ENCODE measurements around the gene SORCS2. TPM values are rescaled to one million over a fixed set of nuclear protein-coding genes. Genes with fewer than 3 reads are reported as not detected.

SORCS2 gene
- total RNA-seq, 2 donors from 2014 or later = 1.0 to 4.4 TPM

DNA sequence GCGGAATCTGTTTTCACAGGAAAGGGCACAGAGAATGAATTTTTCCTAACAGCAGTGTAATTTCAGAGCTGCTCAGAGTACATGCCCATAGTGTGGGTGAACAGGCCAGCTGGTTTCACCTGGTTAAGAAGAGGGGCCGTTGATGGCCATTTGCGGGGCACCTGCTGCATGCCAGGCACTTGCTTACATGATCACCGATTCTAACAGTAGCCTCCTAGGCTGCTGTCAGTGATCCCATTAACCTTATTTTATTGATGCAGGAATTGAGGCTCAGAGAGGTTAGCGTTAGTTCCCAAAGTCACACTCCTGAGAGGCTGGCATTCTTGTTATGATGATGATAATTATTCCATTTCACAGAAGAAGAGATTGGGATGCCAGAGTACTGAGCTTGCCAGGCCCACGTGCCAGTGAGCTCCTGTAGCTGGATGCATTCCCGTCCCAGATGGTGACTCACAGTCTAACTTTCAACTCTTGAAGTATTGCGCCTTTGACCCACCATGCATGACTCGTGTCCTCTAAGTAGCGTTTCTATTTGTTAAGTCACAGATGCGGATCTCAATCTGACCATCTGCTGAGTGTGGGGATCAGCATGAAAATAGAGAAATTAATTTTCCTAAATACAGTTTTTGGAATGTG, 165.9 kb downstream of the SORCS2 start:
- 57% methylated on average over 11 of the region's 11 CpGs for WGBS
- H3K27me3 ChIP-seq (replicated peaks; ENCODE audit: insufficient read depth) = no peaks in the 10 kb centered on the region
- no peaks in the 10 kb centered on the region for H3K9me3 ChIP-seq
- intact Hi-C loops (cut with DNase I) = no loop called here
- no peaks in the 10 kb centered on the region for H3K4me1 ChIP-seq (replicated peaks)
- no peak for DNase-seq (ENCODE audit: low spot score)
- no peaks in the 10 kb centered on the region for H3K36me3 ChIP-seq
- TF ChIP-seq, protein P1, sequence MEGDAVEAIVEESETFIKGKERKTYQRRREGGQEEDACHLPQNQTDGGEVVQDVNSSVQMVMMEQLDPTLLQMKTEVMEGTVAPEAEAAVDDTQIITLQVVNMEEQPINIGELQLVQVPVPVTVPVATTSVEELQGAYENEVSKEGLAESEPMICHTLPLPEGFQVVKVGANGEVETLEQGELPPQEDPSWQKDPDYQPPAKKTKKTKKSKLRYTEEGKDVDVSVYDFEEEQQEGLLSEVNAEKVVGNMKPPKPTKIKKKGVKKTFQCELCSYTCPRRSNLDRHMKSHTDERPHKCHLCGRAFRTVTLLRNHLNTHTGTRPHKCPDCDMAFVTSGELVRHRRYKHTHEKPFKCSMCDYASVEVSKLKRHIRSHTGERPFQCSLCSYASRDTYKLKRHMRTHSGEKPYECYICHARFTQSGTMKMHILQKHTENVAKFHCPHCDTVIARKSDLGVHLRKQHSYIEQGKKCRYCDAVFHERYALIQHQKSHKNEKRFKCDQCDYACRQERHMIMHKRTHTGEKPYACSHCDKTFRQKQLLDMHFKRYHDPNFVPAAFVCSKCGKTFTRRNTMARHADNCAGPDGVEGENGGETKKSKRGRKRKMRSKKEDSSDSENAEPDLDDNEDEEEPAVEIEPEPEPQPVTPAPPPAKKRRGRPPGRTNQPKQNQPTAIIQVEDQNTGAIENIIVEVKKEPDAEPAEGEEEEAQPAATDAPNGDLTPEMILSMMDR (IDR thresholded peaks at IDR 0.05) = no peak
- TF ChIP-seq POLR2A (IDR thresholded peaks at IDR 0.05) (no peak), POLR2AphosphoS5 (IDR thresholded peaks at IDR 0.05) (no peak)
- no peak overlapping the region for H3K4me3 ChIP-seq
- H3K27ac ChIP-seq = no peak overlapping the region

DNA sequence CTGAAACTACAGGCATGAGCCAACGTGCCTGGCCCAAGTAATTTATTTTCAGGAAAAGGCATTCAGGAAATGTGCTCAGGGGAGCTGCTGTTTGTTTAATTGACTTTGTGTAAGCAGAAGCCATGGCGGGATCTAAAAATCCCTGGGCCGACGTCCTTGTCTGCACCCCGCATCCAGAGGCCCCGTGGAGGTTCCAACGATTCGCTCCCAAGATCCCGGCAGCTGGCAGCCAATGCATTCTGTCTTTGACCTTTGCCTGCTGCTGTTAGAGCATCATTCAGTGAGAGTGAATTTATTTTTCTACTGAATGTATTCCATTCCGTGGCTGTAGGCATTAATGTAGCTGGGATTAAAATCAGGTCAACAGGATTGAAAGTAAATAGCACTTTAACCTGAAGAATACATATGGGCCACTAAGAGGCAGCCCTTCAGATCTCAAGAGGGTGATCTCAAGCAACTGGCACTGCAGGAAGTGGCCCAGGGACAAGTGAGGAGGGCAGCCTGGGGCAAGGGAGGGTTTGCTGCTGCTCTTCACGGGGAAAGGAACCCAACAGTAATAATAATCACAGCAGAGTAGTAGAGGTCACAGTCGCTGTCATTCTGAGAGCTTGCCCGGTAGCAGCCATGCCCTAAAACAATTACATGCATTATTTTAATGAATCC, 167.2 kb downstream of the SORCS2 start:
- no peak for DNase-seq (ENCODE audit: low spot score)
- 71% methylated on average over 12 of the region's 13 CpGs for WGBS
- Histone ChIP-seq H3K4me1 (replicated peaks) (no peaks in the 10 kb centered on the region), H3K4me3 (no peak overlapping the region), H3K27ac (no peak overlapping the region), H3K36me3 (no peaks in the 10 kb centered on the region), H3K27me3 (replicated peaks; ENCODE audit: insufficient read depth) (no peaks in the 10 kb centered on the region), H3K9me3 (no peaks in the 10 kb centered on the region)
- TF ChIP-seq, protein P1 (IDR thresholded peaks at IDR 0.05) = no peak
- no peak for TF ChIP-seq POLR2A (IDR thresholded peaks at IDR 0.05)
- no peak for TF ChIP-seq POLR2AphosphoS5 (IDR thresholded peaks at IDR 0.05)
- intact Hi-C loops (cut with DNase I) = no loop called here

DNA sequence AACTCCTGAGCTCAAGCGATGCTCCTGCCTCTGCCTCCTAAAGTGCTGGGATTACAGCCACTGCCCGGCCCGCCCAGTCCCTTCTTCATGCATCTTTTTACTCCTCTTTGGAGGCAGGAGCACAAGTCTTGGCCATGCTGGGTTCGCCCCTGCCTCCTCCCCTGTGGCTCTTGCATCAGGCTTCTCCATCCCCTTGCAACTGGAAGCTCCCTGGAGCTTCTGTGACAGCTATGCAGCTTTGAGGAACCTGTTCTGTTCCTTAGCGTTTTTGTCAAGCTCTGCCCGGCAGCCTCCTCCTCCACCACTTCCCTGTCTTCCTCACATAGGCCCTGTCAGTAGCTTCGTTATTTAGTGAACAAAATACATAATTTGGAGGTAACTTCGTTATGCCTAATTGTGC, 168.5 kb downstream of the SORCS2 start:
- TF ChIP-seq, protein P1 (IDR thresholded peaks at IDR 0.05) = no peak
- TF ChIP-seq POLR2A (IDR thresholded peaks at IDR 0.05) = no peak
- TF ChIP-seq POLR2AphosphoS5 (IDR thresholded peaks at IDR 0.05) = no peak
- no peak overlapping the region for H3K27ac ChIP-seq
- intact Hi-C loops (cut with DNase I) = no loop called here
- WGBS = 71% methylated on average over 8 of the region's 8 CpGs
- H3K4me3 ChIP-seq = no peak overlapping the region
- no peaks in the 10 kb centered on the region for H3K27me3 ChIP-seq (replicated peaks; ENCODE audit: insufficient read depth)
- H3K9me3 ChIP-seq = no peaks in the 10 kb centered on the region
- no peaks in the 10 kb centered on the region for H3K36me3 ChIP-seq
- no peak for DNase-seq (ENCODE audit: low spot score)
- H3K4me1 ChIP-seq (replicated peaks) = no peaks in the 10 kb centered on the region

DNA sequence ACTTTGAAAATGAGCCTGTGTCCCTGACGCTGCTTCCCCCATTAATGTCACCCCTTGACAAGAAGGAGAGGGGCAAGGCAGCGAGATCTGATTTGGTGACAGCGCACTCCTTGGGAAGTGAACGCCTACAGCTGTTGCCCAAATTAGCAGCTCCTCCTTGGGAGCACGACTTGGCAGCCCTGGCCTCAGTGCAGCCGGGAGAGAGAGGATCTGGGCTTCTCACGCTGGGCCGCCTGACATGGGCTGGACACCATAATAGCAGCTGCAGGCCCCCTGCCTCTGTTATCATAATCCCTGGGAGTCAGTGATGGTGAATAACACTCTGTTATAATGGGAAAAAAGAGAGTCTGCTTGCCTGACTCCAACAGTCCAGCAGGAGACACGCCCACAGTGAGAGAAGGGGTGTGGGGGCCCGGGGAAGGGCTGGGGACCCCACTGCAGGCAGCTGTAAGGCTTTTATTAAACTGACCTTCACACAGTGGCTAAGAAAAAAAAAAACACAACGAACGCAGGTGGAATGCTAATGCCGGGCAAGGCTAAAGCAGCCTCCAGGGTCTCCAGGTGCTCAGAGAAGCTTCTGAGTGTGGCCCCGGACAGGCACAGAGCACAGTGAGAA, 169.1 kb downstream of the SORCS2 start:
- H3K27me3 ChIP-seq (replicated peaks; ENCODE audit: insufficient read depth) = no peaks in the 10 kb centered on the region
- H3K36me3 ChIP-seq = no peaks in the 10 kb centered on the region
- no peak overlapping the region for H3K4me3 ChIP-seq
- no peak for TF ChIP-seq POLR2A (IDR thresholded peaks at IDR 0.05)
- TF ChIP-seq, protein P1 (IDR thresholded peaks at IDR 0.05) = no peak
- no peak for TF ChIP-seq POLR2AphosphoS5 (IDR thresholded peaks at IDR 0.05)
- intact Hi-C loops (cut with DNase I) = no loop called here
- no peaks in the 10 kb centered on the region for H3K9me3 ChIP-seq
- H3K4me1 ChIP-seq (replicated peaks) = peaks cover 3% of the 10 kb centered on the region
- WGBS = 61% methylated on average over 14 of the region's 14 CpGs
- H3K27ac ChIP-seq = no peak overlapping the region
- DNase-seq (ENCODE audit: low spot score) = no peak

Data from prostate gland (tissue), 2 donors.